Placental epithelial cell (primary cell): Measurements from ENCODE around the gene BABAM1. TPM values are rescaled to one million over a fixed set of nuclear protein-coding genes. Genes with fewer than 3 reads are reported as not detected.

Experiments used
- total RNA-seq: library from RNA; depleted of rRNA; stranded (reverse); fragments of >200 nt; gene quantifications from 2 replicates; pipeline ENCODE4 v1.2.3, GENCODE V29; 2012

Gene BABAM1
- total RNA-seq = 77.3 and 127 TPM in 2 replicates

GRCh38 chr19:17266975-17267788, at the start of gene BABAM1:
TSS of gene BABAM1 (plus strand) at chr19:17267443. CDS start at chr19:17268807, 1,364 bp downstream.

GRCh38 chr19:17226002-17226933, 41.0 kb upstream of the BABAM1 start, which contains the start of gene OCEL1:
TSS of gene OCEL1 (plus strand) at chr19:17226226. CDS start at chr19:17226248, 22 bp downstream.

GRCh38 chr19:17245535-17245984, 21.7 kb upstream of the BABAM1 start, which contains the start of gene NR2F6:
TSS of gene NR2F6 (minus strand) at chr19:17245919. CDS start at chr19:17245220, 699 bp downstream.

GRCh38 chr19:17264641-17264979, 2.6 kb upstream of the BABAM1 start, which contains the start of gene USHBP1:
TSS of gene USHBP1 (minus strand) at chr19:17264745. CDS start at chr19:17264299, 446 bp downstream.

GRCh38 chr19:17281391-17282304, 14.4 kb downstream of the BABAM1 start, which contains the start of gene ANKLE1:
TSS of gene ANKLE1 (plus strand) at chr19:17281901. CDS start at chr19:17281921, 20 bp downstream.

GRCh38 chr19:17303167-17303939, 36.1 kb downstream of the BABAM1 start, which contains the start of gene ABHD8:
TSS of gene ABHD8 (minus strand) at chr19:17303425. CDS start at chr19:17301616, 1,809 bp downstream.

GRCh38 chr19:17305517-17306284, 38.5 kb downstream of the BABAM1 start, which contains the start of gene MRPL34:
TSS of gene MRPL34 (plus strand) at chr19:17305872. CDS start at chr19:17305893, 21 bp downstream.

GRCh38 chr19:17309198-17309964, 42.1 kb downstream of the BABAM1 start, which contains the start of gene DDA1:
TSS of gene DDA1 (plus strand) at chr19:17309563. CDS start at chr19:17309655, 92 bp downstream.

Other genes starting within 250 kb of the BABAM1 start
- gene CPAMD8, start 240.6 kb upstream of the BABAM1 start, total RNA-seq = 2.3 and 6.3 TPM in 2 replicates
- 2.3 and 3.1 TPM in 2 replicates for gene HAUS8, start 192.0 kb upstream of the BABAM1 start, total RNA-seq
- 90.2 and 122 TPM in 2 replicates for gene MYO9B, start 191.7 kb upstream of the BABAM1 start, total RNA-seq
- gene USE1, start 52.1 kb upstream of the BABAM1 start, total RNA-seq = 19.1 and 25.5 TPM in 2 replicates
- gene OCEL1, start 41.2 kb upstream of the BABAM1 start, total RNA-seq = 5.4 and 7.1 TPM in 2 replicates
- 66.0 and 74.2 TPM in 2 replicates for gene NR2F6, start 21.5 kb upstream of the BABAM1 start, total RNA-seq
- under 0.01 TPM in 1 of 2 replicates, not detected in the other for gene USHBP1, start 2.7 kb upstream of the BABAM1 start, total RNA-seq
- gene ANKLE1, start 14.5 kb downstream of the BABAM1 start, total RNA-seq = 0.39 and 0.65 TPM in 2 replicates
- gene ABHD8, start 36.0 kb downstream of the BABAM1 start, total RNA-seq = 10.2 and 23.6 TPM in 2 replicates
- 29.8 and 50.3 TPM in 2 replicates for gene MRPL34, start 38.4 kb downstream of the BABAM1 start, total RNA-seq
- gene DDA1, start 42.1 kb downstream of the BABAM1 start, total RNA-seq = 10.2 and 39.6 TPM in 2 replicates
- gene ANO8, start 67.4 kb downstream of the BABAM1 start, total RNA-seq = 3.9 and 5.0 TPM in 2 replicates
- gene GTPBP3, start 70.1 kb downstream of the BABAM1 start, total RNA-seq = 20.0 and 34.2 TPM in 2 replicates
- gene PLVAP, start 109.9 kb downstream of the BABAM1 start, total RNA-seq = not detected in 2 replicates
- not detected in 2 replicates for gene CCDC194, start 126.8 kb downstream of the BABAM1 start, total RNA-seq
- gene BST2, start 138.2 kb downstream of the BABAM1 start, total RNA-seq = 0.39 TPM in 1 of 2 replicates, not detected in the other
- gene MVB12A, start 152.6 kb downstream of the BABAM1 start, total RNA-seq = 47.9 and 72.9 TPM in 2 replicates
- not detected in 2 replicates for gene TMEM221, start 181.2 kb downstream of the BABAM1 start, total RNA-seq
- not detected in 2 replicates for gene NXNL1, start 193.5 kb downstream of the BABAM1 start, total RNA-seq
- 21.7 and 25.9 TPM in 2 replicates for gene SLC27A1, start 203.1 kb downstream of the BABAM1 start, total RNA-seq
- 99.3 and 118 TPM in 2 replicates for gene PGLS, start 244.2 kb downstream of the BABAM1 start, total RNA-seq